WTC11 (cell line): ENCODE data around the gene C3orf62. TPM values are rescaled to one million over a fixed set of nuclear protein-coding genes. Genes with fewer than 3 reads are reported as not detected.

Experiments
- ATAC-seq: fragments of 200-7000 bp; cut with Tn5 transposase; 2 replicates; pipeline ENCODE4 v1.10.0; 2021; ENCODE audit warnings: mild to moderate bottlenecking, moderate library complexity
- CTCF ChIA-PET: fragments of 300-600 bp; sonication (Branson Sonifier 250); formaldehyde crosslinking; loops from one replicate; lab custom pipeline; 2021; ENCODE audit warnings: antibody characterized with exemption; lab: Charles Lee
- POLR2A ChIA-PET: fragments of 350-600 bp; sonication (Branson Sonifier 250); formaldehyde crosslinking; loops from one replicate; lab custom pipeline; 2021; ENCODE audit warnings: antibody characterized with exemption; lab: Charles Lee
- DNase-seq: peaks from one replicate; pipeline ENCODE4 v3.0.0; 2021; ENCODE audit warnings: low spot score
- H3K27ac Mint-ChIP-seq: 2 replicates; pipeline ENCODE4 v1.8.0; 2021; ENCODE audit warnings: mixed read lengths
- H3K27me3 Mint-ChIP-seq: 2 replicates; pipeline ENCODE4 v1.8.0; 2021; ENCODE audit warnings: low read depth, mild to moderate bottlenecking, moderate library complexity, mixed read lengths
- H3K36me3 Mint-ChIP-seq: 2 replicates; pipeline ENCODE4 v1.8.0; 2021; ENCODE audit warnings: mixed read lengths
- H3K4me1 Mint-ChIP-seq: 2 replicates; pipeline ENCODE4 v1.8.0; 2022; ENCODE audit warnings: mixed read lengths
- H3K4me3 Mint-ChIP-seq: 2 replicates; pipeline ENCODE4 v1.8.0; 2021; ENCODE audit warnings: mild to moderate bottlenecking, moderate library complexity, mixed read lengths
- H3K9me3 Mint-ChIP-seq: 2 replicates; pipeline ENCODE4 v1.8.0; 2021; ENCODE audit warnings: mixed read lengths
- CREB1 ChIP-seq: sonication (generic); formaldehyde crosslinking; IDR thresholded peaks from 2 replicates; pipeline ENCODE4 v1.8.0; 2023; ENCODE audit warnings: mild to moderate bottlenecking, missing genetic modification reagents
- CTCF ChIP-seq: fragments of 200-600 bp; IDR thresholded peaks from 2 replicates; pipeline ENCODE4 v1.8.0; 2022; ENCODE audit warnings: antibody characterized with exemption
- ELF4 ChIP-seq: sonication (generic); formaldehyde crosslinking; IDR thresholded peaks from 2 replicates; pipeline ENCODE4 v1.8.1; 2022; ENCODE audit warnings: low read depth, mild to moderate bottlenecking, moderate library complexity, missing genetic modification reagents
- ETV6 ChIP-seq: sonication (generic); formaldehyde crosslinking; IDR thresholded peaks from 2 replicates; pipeline ENCODE4 v1.8.1; 2022; ENCODE audit warnings: mild to moderate bottlenecking, missing genetic modification reagents
- GABPB1 ChIP-seq: sonication (generic); formaldehyde crosslinking; IDR thresholded peaks from 2 replicates; pipeline ENCODE4 v1.8.1; 2023; ENCODE audit warnings: mild to moderate bottlenecking, missing genetic modification reagents
- HMGXB4 ChIP-seq: sonication (generic); formaldehyde crosslinking; IDR thresholded peaks from 2 replicates; pipeline ENCODE4 v1.8.1; 2023; ENCODE audit warnings: mild to moderate bottlenecking, moderate library complexity, missing genetic modification reagents
- JUN ChIP-seq: sonication (generic); formaldehyde crosslinking; IDR thresholded peaks from 2 replicates; pipeline ENCODE4 v1.8.0; 2023; ENCODE audit warnings: mild to moderate bottlenecking, missing genetic modification reagents
- KAT7 ChIP-seq: sonication (generic); formaldehyde crosslinking; IDR thresholded peaks from 2 replicates; pipeline ENCODE4 v1.8.1; 2023; ENCODE audit warnings: missing genetic modification reagents, mild to moderate bottlenecking, borderline replicate concordance
- NFE2L1 ChIP-seq: sonication (generic); formaldehyde crosslinking; IDR thresholded peaks from 2 replicates; pipeline ENCODE4 v1.8.1; 2023; ENCODE audit warnings: missing genetic modification reagents
- NR1H2 ChIP-seq: sonication (generic); formaldehyde crosslinking; IDR thresholded peaks from 2 replicates; pipeline ENCODE4 v1.9.0; 2021; ENCODE audit warnings: mild to moderate bottlenecking, moderate library complexity, missing genetic modification reagents
- PREB ChIP-seq: sonication (generic); formaldehyde crosslinking; IDR thresholded peaks from 2 replicates; pipeline ENCODE4 v1.8.1; 2022; ENCODE audit warnings: mild to moderate bottlenecking, missing genetic modification reagents, moderate library complexity, borderline replicate concordance
- RELA ChIP-seq: sonication (generic); formaldehyde crosslinking; IDR thresholded peaks from 2 replicates; pipeline ENCODE4 v1.8.1; 2022; ENCODE audit warnings: missing genetic modification reagents, mild to moderate bottlenecking, borderline replicate concordance
- SMAD3 ChIP-seq: sonication (generic); formaldehyde crosslinking; IDR thresholded peaks from 2 replicates; pipeline ENCODE4 v1.8.0; 2022; ENCODE audit warnings: missing genetic modification reagents, mild to moderate bottlenecking, borderline replicate concordance
- TCF7 ChIP-seq: sonication (generic); formaldehyde crosslinking; IDR thresholded peaks from 2 replicates; pipeline ENCODE4 v1.8.0; 2022; ENCODE audit warnings: mild to moderate bottlenecking, low read depth, missing genetic modification reagents, moderate library complexity
- USF1 ChIP-seq: sonication (generic); formaldehyde crosslinking; IDR thresholded peaks from 2 replicates; pipeline ENCODE4 v1.8.0; 2022; ENCODE audit warnings: mild to moderate bottlenecking, missing genetic modification reagents
- ZNF425 ChIP-seq: fragments of 250-450 bp; sonication (Bioruptor Pico); conservative IDR thresholded peaks from 2 replicates; pipeline ENCODE4 v1.9.0; 2021; ENCODE audit warnings: mild to moderate bottlenecking
- total RNA-seq: library from RNA; stranded (reverse); gene quantifications from 3 replicates; pipeline ENCODE4 v1.2.3, GENCODE V29; 2021

Gene C3orf62
- total RNA-seq, 1 experiment from 2014 or later, result 2.1 TPM

- TF ChIP-seq ZNF425 (CRISPR knock-in tag) (no peak), NR1H2 (no peak), TCF7 (CRISPR knock-in tag) (no peak), CREB1 (no peak), HMGXB4 (CRISPR knock-in tag) (no peak), ELF4 (CRISPR knock-in tag) (no peak)
Observed at GRCh38 chr3:49300595-49300994, 23.6 kb upstream of the C3orf62 start (continued).

- peaks cover 47% of the 10 kb centered on the region for H3K36me3 Mint-ChIP-seq
- no peak for TF ChIP-seq SMAD3
- TF ChIP-seq GABPB1 (CRISPR knock-in tag), result no peak
- TF ChIP-seq ELF4 (CRISPR knock-in tag), result no peak
- no peak for TF ChIP-seq ETV6 (CRISPR knock-in tag)
- TF ChIP-seq USF1, result no peak
- no peak for TF ChIP-seq RELA (CRISPR knock-in tag)
- TF ChIP-seq, all 79 proteins: peak for 0
- H3K27me3 Mint-ChIP-seq, result no peaks in the 10 kb centered on the region
- DNase-seq, result no peak
- CTCF ChIA-PET, result no interaction called here
- H3K4me3 Mint-ChIP-seq, result no peak overlapping the region
- POLR2A ChIA-PET, result no interaction called here
- H3K4me1 Mint-ChIP-seq, result no peaks in the 10 kb centered on the region
- H3K9me3 Mint-ChIP-seq, result no peaks in the 10 kb centered on the region
- H3K27ac Mint-ChIP-seq, result no peak overlapping the region
- ATAC-seq, result no peak
Observed at GRCh38 chr3:49298511-49298910, 21.5 kb upstream of the C3orf62 start.

- no peak for DNase-seq
- Mint-ChIP-seq H3K4me3 (no peak overlapping the region), H3K9me3 (no peaks in the 10 kb centered on the region), H3K36me3 (peaks cover 52% of the 10 kb centered on the region)
- TF ChIP-seq PREB (CRISPR knock-in tag) (no peak), SMAD3 (no peak), JUN (CRISPR knock-in tag) (no peak), KAT7 (no peak), NFE2L1 (CRISPR knock-in tag) (no peak)
- TF ChIP-seq, all 79 proteins: peak for 0
- ChIA-PET CTCF (no interaction called here), POLR2A (no interaction called here)
- no peak overlapping the region for H3K27ac Mint-ChIP-seq
- no peaks in the 10 kb centered on the region for H3K4me1 Mint-ChIP-seq
- ATAC-seq, result no peak
- H3K27me3 Mint-ChIP-seq, result no peaks in the 10 kb centered on the region
Observed at GRCh38 chr3:49296781-49297411, 19.9 kb upstream of the C3orf62 start.

GRCh38 chr3:49295489-49296058 lies 18.5 kb upstream of the C3orf62 start:
- ATAC-seq (no peak), DNase-seq (peak; percentile 18)
- H3K9me3 Mint-ChIP-seq, result no peaks in the 10 kb centered on the region
- peaks cover 53% of the 10 kb centered on the region for H3K36me3 Mint-ChIP-seq
- H3K27me3 Mint-ChIP-seq, result no peaks in the 10 kb centered on the region
- H3K27ac Mint-ChIP-seq, result no peak overlapping the region
- CTCF ChIA-PET, result no interaction called here
- TF ChIP-seq CTCF (peak; percentile 50; the same call in 1 of the 2 replicates), HMGXB4 (CRISPR knock-in tag) (no peak)
- no peak overlapping the region for H3K4me3 Mint-ChIP-seq
- H3K4me1 Mint-ChIP-seq, result no peaks in the 10 kb centered on the region
- POLR2A ChIA-PET, result no interaction called here
